Endothelial cell of umbilical vein (primary cell): Measurements from ENCODE around the gene COL28A1. TPM values are rescaled to one million over a fixed set of nuclear protein-coding genes. Genes with fewer than 3 reads are reported as not detected.

Experiments used
- BruUV-seq: library from RNA; stranded (reverse); fragments of 400-500 nt; replicated peaks from 2 replicates; lab custom pipeline; 2021; lab: Mats Ljungman, UMichigan
- CTCF ChIA-PET: fragments of 300-600, 350-600 bp; sonication (Branson Sonifier 250); formaldehyde crosslinking; loops from one replicate; lab custom pipeline; 2021; ENCODE audit warnings: antibody characterized with exemption, inconsistent platforms; lab: Charles Lee
- POLR2A ChIA-PET: fragments of 300-600, 350-600 bp; sonication (Branson Sonifier 250); formaldehyde crosslinking; loops from one replicate; lab custom pipeline; 2021; ENCODE audit warnings: antibody characterized with exemption, inconsistent platforms; lab: Charles Lee
- DNase-seq: peaks from one replicate; pipeline ENCODE4 v3.0.0-alpha.2; 2011; ENCODE audit warnings: low read depth, low spot score
- FAIRE-seq: peaks from 2 replicates; lab custom pipeline; 2011; peaks lifted over from hg19 to GRCh38; lab: Jason Lieb, UNC
- H2AFZ ChIP-seq: 2 replicates; pipeline ENCODE4 v1.6.0; 2012; ENCODE audit warnings: low read depth, low read length, control low read depth, inconsistent platforms
- H3K27ac ChIP-seq: 2 replicates; pipeline ENCODE4 v1.5.1; 2011; ENCODE audit warnings: low read depth, mild to moderate bottlenecking, control low read depth, low read length, moderate library complexity; ENCODE audit not compliant: insufficient read depth
- H3K27me3 ChIP-seq, 2 experiments: 2 replicates each; pipeline versions ENCODE4 v1.6.0 to v1.6.1; 2011; ENCODE audit warnings: low read length in 2 of 2, mixed read lengths in 1 of 2; ENCODE audit not compliant: control insufficient read depth in 2 of 2, insufficient read depth in 2 of 2
- H3K36me3 ChIP-seq, 2 experiments: 2 replicates in 1 of 2; 3 replicates in 1 of 2; pipeline ENCODE4 v1.5.1; 2011; ENCODE audit warnings: low read length in 2 of 2, mild to moderate bottlenecking in 1 of 2, moderate library complexity in 1 of 2; ENCODE audit not compliant: control insufficient read depth in 2 of 2, insufficient read depth in 2 of 2; ENCODE audit errors: extremely low read depth in 1 of 2
- H3K4me1 ChIP-seq: 3 replicates; pipeline ENCODE4 v1.5.1; 2011; ENCODE audit warnings: mild to moderate bottlenecking, low read length; ENCODE audit not compliant: control insufficient read depth, insufficient read depth; ENCODE audit errors: extremely low read depth
- H3K4me2 ChIP-seq: 2 replicates; pipeline ENCODE4 v1.6.1; 2011; ENCODE audit warnings: low read length, control low read depth, mixed read lengths; ENCODE audit not compliant: insufficient read depth
- H3K4me3 ChIP-seq, 3 experiments: fragments of 200-600 bp in 1 of 3; sonication (generic), shearing (Covaris generic) in 1 of 3; replicated peaks in 1 of 3; 2 replicates each; pipeline ENCODE4 v1.5.1; 2011 to 2016; ENCODE audit warnings: control low read depth in 3 of 3, low read length in 3 of 3, mild to moderate bottlenecking in 2 of 3, inconsistent platforms in 1 of 3, low read depth in 1 of 3, moderate library complexity in 1 of 3; ENCODE audit not compliant: insufficient read depth in 1 of 3
- H3K79me2 ChIP-seq: 2 replicates; pipeline ENCODE4 v1.6.0; 2012; ENCODE audit warnings: low read length, inconsistent platforms; ENCODE audit not compliant: control insufficient read depth, insufficient read depth
- H3K9ac ChIP-seq: replicated peaks from 2 replicates; pipeline ENCODE3; 2011; ENCODE audit warnings: low read length, control low read depth; ENCODE audit not compliant: insufficient read depth; ENCODE audit errors: extremely low read depth
- H3K9me1 ChIP-seq: replicated peaks from 3 replicates; pipeline ENCODE4 v1.6.0; 2011; ENCODE audit warnings: mild to moderate bottlenecking, low read length; ENCODE audit not compliant: control insufficient read depth, insufficient read depth; ENCODE audit errors: extremely low read depth
- H3K9me3 ChIP-seq: replicated peaks from 2 replicates; pipeline ENCODE4 v1.5.1; 2012; ENCODE audit warnings: low read length, inconsistent platforms; ENCODE audit not compliant: control insufficient read depth, insufficient read depth
- H4K20me1 ChIP-seq: replicated peaks from 2 replicates; pipeline ENCODE3; 2011; ENCODE audit warnings: mild to moderate bottlenecking, low read length; ENCODE audit not compliant: control insufficient read depth, insufficient read depth; ENCODE audit errors: extremely low read depth
- EZH2 ChIP-seq: IDR thresholded peaks from 2 replicates; pipeline ENCODE4 v1.6.1; 2012; ENCODE audit warnings: borderline replicate concordance, low read depth, mild to moderate bottlenecking, moderate library complexity, low read length, inconsistent platforms; ENCODE audit not compliant: severe bottlenecking
- FOS ChIP-seq: IDR thresholded peaks from 2 replicates; pipeline ENCODE4 v1.6.1; 2011; ENCODE audit warnings: mild to moderate bottlenecking, low read length, moderate library complexity, borderline replicate concordance; ENCODE audit not compliant: insufficient read depth
- GATA2 ChIP-seq: IDR thresholded peaks from 2 replicates; pipeline ENCODE4 v1.7.0; 2011; ENCODE audit warnings: low read depth, mild to moderate bottlenecking, moderate library complexity, mixed read lengths, low read length; ENCODE audit not compliant: insufficient read length, insufficient read depth
- JUN ChIP-seq: IDR thresholded peaks from 2 replicates; pipeline ENCODE4 v1.6.1; 2011; ENCODE audit warnings: borderline replicate concordance, low read depth; ENCODE audit not compliant: insufficient read length, insufficient read depth
- MYC ChIP-seq: IDR thresholded peaks from one replicate; pipeline ENCODE4 v1.6.1; 2011; ENCODE audit warnings: mild to moderate bottlenecking, low read depth, low read length
- POLR2A ChIP-seq: IDR thresholded peaks from 2 replicates; pipeline ENCODE4 v1.6.1; 2012; ENCODE audit warnings: low read depth, mild to moderate bottlenecking, control low read depth, low read length
- POLR2AphosphoS5 ChIP-seq: IDR thresholded peaks from 2 replicates; pipeline ENCODE4 v1.6.1; 2012; ENCODE audit warnings: low read depth, mild to moderate bottlenecking, control low read depth, low read length, moderate library complexity; ENCODE audit not compliant: insufficient read depth
- dilution Hi-C: fragments of 300-500 bp; cut with MboI; formaldehyde crosslinking; loops from one replicate; pipeline ENCODE4 v1.15.0; 2019; ENCODE audit warnings: low sequenced_read_pairs; ENCODE audit not compliant: extremely low pct_ligation_motif_present
- intact Hi-C: fragments of 100-400 bp; cut with micrococcal nuclease; formaldehyde crosslinking; loops from one replicate; pipeline ENCODE4 v1.10.0; 2022
- polyA plus RNA-seq, 4 experiments: library from polyadenylated mRNA; depleted of rRNA in 3 of 4; stranded (reverse) in 3 of 4; unstranded in 1 of 4; fragments of >200 nt; gene quantifications; 2 replicates each; pipeline versions ENCODE4 v1.2.1 to v1.2.3, GENCODE V29; 2011 to 2012; ENCODE audit warnings: missing spikeins in 1 of 4
- total RNA-seq: library from RNA; stranded (reverse); gene quantifications from 2 replicates; pipeline ENCODE4 v1.2.3, GENCODE V29; 2021
- TF ChIP-seq, protein P1 (sequence below): IDR thresholded peaks from 2 replicates; pipeline ENCODE4 v1.6.1; 2011; ENCODE audit not compliant: insufficient read depth, insufficient read length
- TF ChIP-seq, protein P2 (sequence below), 2 donors: IDR thresholded peaks; 1 replicate in 1 of 2; 2 replicates in 1 of 2; pipeline ENCODE4 v1.5.1; 2011; ENCODE audit warnings: low read length in 2 of 2, mild to moderate bottlenecking in 2 of 2, moderate library complexity in 2 of 2, control low read depth in 1 of 2, inconsistent platforms in 1 of 2, low read depth in 1 of 2; ENCODE audit not compliant: insufficient read depth in 1 of 2; ENCODE audit errors: extremely low read depth in 1 of 2

Gene COL28A1
- total and polyA plus RNA-seq, 2 donors (not counting 3 experiments of a cell fraction or from before 2014, with no cell fraction given), result not detected

DNA sequence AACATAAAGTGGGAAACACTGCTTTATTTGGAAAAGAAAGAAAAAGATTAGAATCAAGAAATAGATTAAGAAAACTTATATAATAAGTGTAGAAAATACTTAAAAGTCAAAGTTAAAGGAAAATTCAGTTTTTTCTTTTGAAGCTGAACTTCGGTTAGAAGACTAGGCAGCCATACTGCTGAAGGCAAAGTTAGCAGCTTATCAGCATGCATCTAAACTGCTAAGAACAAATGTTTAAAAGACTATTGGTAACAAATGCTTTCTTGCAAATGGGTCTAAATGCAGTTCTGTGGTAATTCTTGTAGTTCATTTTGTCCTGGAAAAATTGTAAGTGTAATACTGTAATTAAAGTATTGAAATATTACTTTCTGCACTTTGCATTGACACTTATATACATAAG, 49.0 kb upstream of the COL28A1 start:
- DNase-seq (no peak), FAIRE-seq (no peak)
- no peak overlapping the region for H3K4me2 ChIP-seq
- POLR2A ChIA-PET, result no interaction called here
- H3K9me1 ChIP-seq, result no peaks in the 10 kb centered on the region
- H3K79me2 ChIP-seq, result no peaks in the 10 kb centered on the region
- H3K4me1 ChIP-seq, result peaks cover 4% of the 10 kb centered on the region
- dilution Hi-C loops, result no loop called here
- H4K20me1 ChIP-seq, result no peaks in the 10 kb centered on the region
- no peak overlapping the region for H3K27ac ChIP-seq
- TF ChIP-seq, protein P1, sequence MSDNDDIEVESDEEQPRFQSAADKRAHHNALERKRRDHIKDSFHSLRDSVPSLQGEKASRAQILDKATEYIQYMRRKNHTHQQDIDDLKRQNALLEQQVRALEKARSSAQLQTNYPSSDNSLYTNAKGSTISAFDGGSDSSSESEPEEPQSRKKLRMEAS, result no peak
- TF ChIP-seq EZH2 (no peak), POLR2AphosphoS5 (no peak)
- TF ChIP-seq, protein P2, sequence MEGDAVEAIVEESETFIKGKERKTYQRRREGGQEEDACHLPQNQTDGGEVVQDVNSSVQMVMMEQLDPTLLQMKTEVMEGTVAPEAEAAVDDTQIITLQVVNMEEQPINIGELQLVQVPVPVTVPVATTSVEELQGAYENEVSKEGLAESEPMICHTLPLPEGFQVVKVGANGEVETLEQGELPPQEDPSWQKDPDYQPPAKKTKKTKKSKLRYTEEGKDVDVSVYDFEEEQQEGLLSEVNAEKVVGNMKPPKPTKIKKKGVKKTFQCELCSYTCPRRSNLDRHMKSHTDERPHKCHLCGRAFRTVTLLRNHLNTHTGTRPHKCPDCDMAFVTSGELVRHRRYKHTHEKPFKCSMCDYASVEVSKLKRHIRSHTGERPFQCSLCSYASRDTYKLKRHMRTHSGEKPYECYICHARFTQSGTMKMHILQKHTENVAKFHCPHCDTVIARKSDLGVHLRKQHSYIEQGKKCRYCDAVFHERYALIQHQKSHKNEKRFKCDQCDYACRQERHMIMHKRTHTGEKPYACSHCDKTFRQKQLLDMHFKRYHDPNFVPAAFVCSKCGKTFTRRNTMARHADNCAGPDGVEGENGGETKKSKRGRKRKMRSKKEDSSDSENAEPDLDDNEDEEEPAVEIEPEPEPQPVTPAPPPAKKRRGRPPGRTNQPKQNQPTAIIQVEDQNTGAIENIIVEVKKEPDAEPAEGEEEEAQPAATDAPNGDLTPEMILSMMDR (IDR thresholded peaks at IDR 0.05; ENCODE audit: extremely low read depth in 1 of 2, insufficient read depth in 1 of 2, low read depth in 1 of 2, low read length in 2 of 2), result no peak
- no TSS peak for BruUV-seq
- intact Hi-C loops, result no loop called here
- no peaks in the 10 kb centered on the region for H3K36me3 ChIP-seq
- no peak overlapping the region for H3K4me3 ChIP-seq
- no peaks in the 10 kb centered on the region for H3K9me3 ChIP-seq
- no peaks in the 10 kb centered on the region for H3K27me3 ChIP-seq
- no peak overlapping the region for H3K9ac ChIP-seq
- no peak overlapping the region for H2AFZ ChIP-seq
- CTCF ChIA-PET, result interaction anchor here (0.7 to 2.5 kb wide), 3 partner anchors 10 to 632 kb away, joined by 3 to 8 read pairs (median 3); no protein-coding TSS in a partner anchor

DNA sequence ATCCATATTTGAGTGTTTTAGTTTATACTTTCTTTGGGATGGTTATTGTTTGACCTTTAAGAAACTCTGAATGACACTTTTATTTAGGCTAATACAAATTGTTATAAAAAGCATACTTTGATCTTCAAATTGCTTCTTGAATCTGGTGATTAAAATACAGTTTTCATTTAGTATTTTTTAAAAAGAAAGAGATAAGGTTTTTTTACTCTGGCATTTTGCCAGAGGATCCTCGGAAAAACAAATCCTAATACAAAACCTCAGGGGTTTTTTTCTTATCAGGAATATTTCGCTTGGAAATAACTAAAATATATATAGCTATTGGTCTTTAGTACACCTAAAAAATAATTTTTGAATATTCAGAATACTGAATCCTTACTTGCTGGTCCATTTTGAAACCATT, 48.1 kb upstream of the COL28A1 start:
- CTCF ChIA-PET, result interaction anchor here (1.2 to 1.4 kb wide), 2 partner anchors 98 to 712 kb away, joined by 4 to 5 read pairs; no protein-coding TSS in a partner anchor
- dilution Hi-C loops, result no loop called here

More for the DNA sequence above, 48.1 kb upstream of the COL28A1 start:
- Histone ChIP-seq H3K4me2 (no peak overlapping the region), H3K9me3 (no peaks in the 10 kb centered on the region), H3K9me1 (no peaks in the 10 kb centered on the region), H3K4me3 (no peak overlapping the region), H3K27ac (no peak overlapping the region), H3K27me3 (no peaks in the 10 kb centered on the region), H3K36me3 (no peaks in the 10 kb centered on the region), H4K20me1 (no peaks in the 10 kb centered on the region), H3K4me1 (peaks cover 4% of the 10 kb centered on the region), H2AFZ (no peak overlapping the region), H3K79me2 (no peaks in the 10 kb centered on the region), H3K9ac (no peak overlapping the region)
- TF ChIP-seq FOS (no peak), EZH2 (no peak), JUN (no peak), GATA2 (no peak), POLR2AphosphoS5 (no peak), MYC (no peak), POLR2A (no peak)
- TF ChIP-seq, protein P1, result no peak
- TF ChIP-seq, protein P2 (IDR thresholded peaks at IDR 0.05; ENCODE audit: extremely low read depth in 1 of 2, insufficient read depth in 1 of 2, low read depth in 1 of 2, low read length in 2 of 2), result no peak
- POLR2A ChIA-PET, result no interaction called here
- DNase-seq (no peak), FAIRE-seq (no peak)
- intact Hi-C loops, result no loop called here
- BruUV-seq, result no TSS peak
